HCT116 (cell line): ENCODE data around the gene ZYG11B. TPM values are rescaled to one million over a fixed set of nuclear protein-coding genes. Genes with fewer than 3 reads are reported as not detected.

ENCODE experiments used
- ATAC-seq: fragments of 200-7000 bp; cut with Tn5 transposase; 2 replicates; pipeline ENCODE4 v1.9.1; 2020; ENCODE audit warnings: mild to moderate bottlenecking, moderate library complexity
- BruUV-seq: library from RNA; stranded (reverse); fragments of 400-500 nt; replicated peaks from 2 replicates; lab custom pipeline; 2021; lab: Mats Ljungman, UMichigan
- CTCF ChIA-PET: fragments of 300-600 bp; sonication (Branson Sonifier 250); formaldehyde crosslinking; loops from one replicate; lab custom pipeline; 2021; ENCODE audit warnings: antibody characterized with exemption; lab: Charles Lee
- POLR2A ChIA-PET: fragments of 300-600, 350-600 bp; sonication (Branson Sonifier 250); formaldehyde crosslinking; loops from one replicate; lab custom pipeline; 2021; ENCODE audit warnings: antibody characterized with exemption; lab: Charles Lee
- RAD21 ChIA-PET, 2 experiments: fragments of 300-600 bp; sonication (Branson Sonifier 250); formaldehyde crosslinking; loops; one replicate each; lab custom pipeline; 2023; ENCODE audit warnings: low total read pairs in 2 of 2; ENCODE audit not compliant: uncharacterized antibody in 2 of 2, unreplicated experiment in 2 of 2, low non-redundant PET in 1 of 2; lab: Charles Lee
- DNase-seq: peaks from one replicate; pipeline ENCODE4 v3.0.0-alpha.2; 2010; ENCODE audit warnings: low read depth, low spot score
- H2AFZ ChIP-seq: fragments of 200-600 bp; shearing (Covaris generic), sonication (generic); 2 replicates; pipeline ENCODE4 v1.6.1; 2017; ENCODE audit warnings: low read depth, mixed run types, mixed read lengths, antibody characterized with exemption, low read length; ENCODE audit not compliant: poor library complexity, severe bottlenecking
- H3K27ac ChIP-seq: 2 replicates; pipeline ENCODE4 v1.5.1; 2012; ENCODE audit warnings: low read depth, low read length
- H3K27me3 ChIP-seq: fragments of 200-600 bp; sonication (generic); 2 replicates; pipeline ENCODE4 v1.6.1; 2016; ENCODE audit warnings: mixed run types, low read length, mixed read lengths; ENCODE audit not compliant: insufficient read depth
- H3K36me3 ChIP-seq, 2 experiments: fragments of 200-500 bp in 1 of 2; fragments of 200-600 bp in 1 of 2; sonication (Bioruptor generic) in 1 of 2; sonication (generic) in 1 of 2; 2 replicates each; pipeline versions ENCODE4 v1.5.1 to v1.6.1; 2014 to 2016; ENCODE audit warnings: low read length in 2 of 2, inconsistent platforms in 1 of 2, mixed read lengths in 1 of 2, mixed run types in 1 of 2; ENCODE audit not compliant: insufficient read depth in 2 of 2, control insufficient read depth in 1 of 2
- H3K4me1 ChIP-seq, 2 experiments: fragments of 200-600 bp in 1 of 2; sonication (generic) in 1 of 2; 2 replicates each; pipeline versions ENCODE4 v1.5.1 to v1.6.1; 2012 to 2017; ENCODE audit warnings: low read length in 2 of 2, inconsistent platforms in 1 of 2, mild to moderate bottlenecking in 1 of 2, mixed read lengths in 1 of 2, mixed run types in 1 of 2, moderate library complexity in 1 of 2; ENCODE audit not compliant: insufficient read depth in 2 of 2, control insufficient read depth in 1 of 2
- H3K4me2 ChIP-seq: fragments of 200-600 bp; sonication (generic); 2 replicates; pipeline ENCODE4 v1.6.1; 2017; ENCODE audit warnings: mixed run types, low read length, mixed read lengths
- H3K4me3 ChIP-seq, 2 experiments: fragments of 200-600 bp in 1 of 2; sonication (generic) in 1 of 2; replicated peaks in 1 of 2; 2 replicates each; pipeline ENCODE4 v1.5.1; 2011 to 2016; ENCODE audit warnings: low read length in 2 of 2, control low read depth in 1 of 2, low read depth in 1 of 2, mild to moderate bottlenecking in 1 of 2, mixed read lengths in 1 of 2, mixed run types in 1 of 2
- H3K79me2 ChIP-seq: fragments of 200-600 bp; sonication (generic); 2 replicates; pipeline ENCODE4 v1.6.1; 2017; ENCODE audit warnings: mild to moderate bottlenecking, mixed run types, low read length, moderate library complexity, mixed read lengths; ENCODE audit not compliant: insufficient read depth
- H3K9ac ChIP-seq: fragments of 200-600 bp; sonication (generic); 2 replicates; pipeline ENCODE4 v1.6.1; 2016; ENCODE audit warnings: low read length, mixed read lengths
- H3K9me2 ChIP-seq: fragments of 200-600 bp; sonication (generic), shearing (Covaris generic); 2 replicates; pipeline ENCODE4 v1.6.1; 2017; ENCODE audit warnings: mixed run types, mild to moderate bottlenecking, moderate library complexity; ENCODE audit not compliant: insufficient read depth
- H3K9me3 ChIP-seq, 2 experiments: fragments of 200-500 bp in 1 of 2; fragments of 200-600 bp in 1 of 2; sonication (Bioruptor generic) in 1 of 2; sonication (generic) in 1 of 2; 2 replicates each; pipeline ENCODE4 v1.6.1; 2014 to 2017; ENCODE audit warnings: low read length in 2 of 2, mixed read lengths in 2 of 2, inconsistent platforms in 1 of 2, low read depth in 1 of 2, mild to moderate bottlenecking in 1 of 2, mixed run types in 1 of 2, moderate library complexity in 1 of 2; ENCODE audit not compliant: control insufficient read depth in 1 of 2, insufficient read depth in 1 of 2
- H4K20me1 ChIP-seq: fragments of 200-600 bp; sonication (generic), shearing (Covaris generic); 2 replicates; pipeline ENCODE4 v1.6.1; 2017; ENCODE audit warnings: mixed run types, mild to moderate bottlenecking, moderate library complexity; ENCODE audit not compliant: insufficient read depth
- CBX3 ChIP-seq: IDR thresholded peaks from 2 replicates; pipeline ENCODE4 v1.6.1; 2012; ENCODE audit warnings: low read depth
- CEBPB ChIP-seq: IDR thresholded peaks from 2 replicates; pipeline ENCODE4 v1.6.1; 2012; ENCODE audit warnings: low read depth
- EGR1 ChIP-seq: IDR thresholded peaks from 2 replicates; pipeline ENCODE4 v1.6.1; 2012; ENCODE audit warnings: low read depth
- ELF1 ChIP-seq: IDR thresholded peaks from 2 replicates; pipeline ENCODE4 v1.6.1; 2012; ENCODE audit warnings: low read depth, borderline replicate concordance
- EZH2 ChIP-seq: fragments of 200-600 bp; sonication (generic); IDR thresholded peaks from 2 replicates; pipeline ENCODE4 v1.6.1; 2017; ENCODE audit warnings: antibody characterized with exemption, mixed run types
- EZH2phosphoT487 ChIP-seq: fragments of 200-600 bp; IDR thresholded peaks from 2 replicates; pipeline ENCODE4 v1.6.1; 2018; ENCODE audit warnings: antibody characterized with exemption, borderline replicate concordance
- JUND ChIP-seq: IDR thresholded peaks from 2 replicates; pipeline ENCODE4 v1.6.1; 2012
- POLR2A ChIP-seq: IDR thresholded peaks from 2 replicates; pipeline ENCODE4 v1.7.0; 2011; ENCODE audit warnings: borderline replicate concordance; ENCODE audit not compliant: insufficient read depth, insufficient read length; ENCODE audit errors: extremely low read depth
- POLR2AphosphoS5 ChIP-seq: IDR thresholded peaks from 2 replicates; pipeline ENCODE4 v1.6.1; 2011; ENCODE audit warnings: mild to moderate bottlenecking, low read depth, low read length, moderate library complexity
- SIN3A ChIP-seq: IDR thresholded peaks from 2 replicates; pipeline ENCODE4 v1.6.1; 2012; ENCODE audit warnings: low read depth
- SP1 ChIP-seq: IDR thresholded peaks from 2 replicates; pipeline ENCODE4 v1.6.1; 2012; ENCODE audit warnings: low read depth
- SRF ChIP-seq: IDR thresholded peaks from 2 replicates; pipeline ENCODE4 v1.6.1; 2012; ENCODE audit warnings: low read depth
- TCF7L2 ChIP-seq: IDR thresholded peaks from 2 replicates; pipeline ENCODE4 v1.7.0; 2011; ENCODE audit warnings: borderline replicate concordance, inconsistent platforms; ENCODE audit not compliant: insufficient read depth, insufficient read length; ENCODE audit errors: extremely low read depth
- YY1 ChIP-seq: IDR thresholded peaks from 2 replicates; pipeline ENCODE4 v1.6.1; 2011; ENCODE audit warnings: low read length, low read depth, moderate library complexity, mild to moderate bottlenecking; ENCODE audit not compliant: insufficient replicate concordance; ENCODE audit errors: extremely low read depth
- ZFX ChIP-seq: fragments of 450-650 bp; IDR thresholded peaks from 2 replicates; pipeline ENCODE4 v1.6.1; 2017
- ZNF274 ChIP-seq: fragments of 200-500 bp; sonication (Bioruptor generic); IDR thresholded peaks from 2 replicates; pipeline ENCODE4 v1.6.1; 2014; ENCODE audit warnings: mild to moderate bottlenecking, low read depth, low read length, inconsistent platforms
- intact Hi-C: fragments of 100-400 bp; cut with micrococcal nuclease; formaldehyde crosslinking; loops from 2 replicates; pipeline ENCODE4 v1.10.0; 2022
- total RNA-seq: library from RNA; stranded (reverse); gene quantifications from one replicate; pipeline ENCODE4 v1.2.1, GENCODE V29; 2021; ENCODE audit not compliant: unreplicated experiment
- TF ChIP-seq, protein P1 (sequence below): IDR thresholded peaks from 2 replicates; pipeline ENCODE4 v1.6.1; 2012
- TF ChIP-seq, protein P2 (sequence below): IDR thresholded peaks from 2 replicates; pipeline ENCODE4 v1.6.1; 2012; ENCODE audit warnings: low read depth
- TF ChIP-seq, protein P3 (sequence below): IDR thresholded peaks from 2 replicates; pipeline ENCODE4 v1.6.1; 2011; ENCODE audit warnings: mild to moderate bottlenecking, low read length, moderate library complexity; ENCODE audit not compliant: insufficient replicate concordance; ENCODE audit errors: extremely low read depth
- TF ChIP-seq, protein P4 (sequence below), 3 experiments: fragments of 200-600 bp in 1 of 3; sonication (generic) in 1 of 3; IDR thresholded peaks in 2 of 3; conservative IDR thresholded peaks in 1 of 3; 2 replicates each; pipeline ENCODE4 v1.5.1; 2012 to 2017; ENCODE audit warnings: low read depth in 2 of 3, low read length in 2 of 3, antibody characterized with exemption in 1 of 3, borderline replicate concordance in 1 of 3, control low read depth in 1 of 3, mild to moderate bottlenecking in 1 of 3, mixed read lengths in 1 of 3, mixed run types in 1 of 3, moderate library complexity in 1 of 3; ENCODE audit not compliant: insufficient read depth in 1 of 3

The ZYG11B gene
- total RNA-seq, 1 experiment from 2014 or later = 20.7 TPM

DNA sequence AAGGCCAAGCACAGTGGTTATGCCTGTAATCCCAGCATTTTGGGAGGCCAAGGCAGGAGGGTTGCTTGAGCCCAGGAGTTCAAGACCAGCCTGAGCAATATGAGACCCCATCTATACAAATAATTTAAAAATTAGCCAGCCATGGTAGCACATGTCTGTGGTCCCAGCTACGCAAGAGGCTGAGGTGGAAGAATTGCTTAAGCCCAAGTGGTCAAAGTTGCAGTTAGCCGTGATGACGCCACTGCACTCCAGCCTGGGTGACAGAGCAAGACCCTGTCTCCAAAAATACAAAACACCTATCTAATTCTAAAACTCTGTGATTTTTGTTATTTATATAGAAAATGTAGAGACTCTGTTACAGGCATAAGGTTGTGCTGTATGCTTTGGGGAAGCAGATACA lies 72.1 kb downstream of the ZYG11B start:
- ATAC-seq = no peak
- Histone ChIP-seq H3K9ac (no peak overlapping the region), H3K27ac (no peak overlapping the region), H3K79me2 (no peaks in the 10 kb centered on the region), H3K9me3 (no peaks in the 10 kb centered on the region), H3K27me3 (no peaks in the 10 kb centered on the region), H4K20me1 (no peaks in the 10 kb centered on the region; the same call in 1 of the 2 replicates), H3K36me3 (peaks cover 0 to 2% of the 10 kb centered on the region in 2 experiments; a peak in 1 of 4 replicates), H3K9me2 (no peaks in the 10 kb centered on the region), H2AFZ (no peak overlapping the region), H3K4me2 (no peak overlapping the region), H3K4me1 (no peaks in the 10 kb centered on the region), H3K4me3 (no peak overlapping the region)
- BruUV-seq = no TSS peak
- TF ChIP-seq CBX3 (no peak), ZFX (no peak), ELF1 (no peak), EZH2 (no peak), ZNF274 (no peak), TCF7L2 (no peak), EZH2phosphoT487 (no peak), JUND (no peak), SP1 (no peak), SRF (no peak), SIN3A (no peak), EGR1 (no peak), YY1 (no peak), CEBPB (no peak), POLR2A (no peak), POLR2AphosphoS5 (no peak)
- TF ChIP-seq, protein P1, sequence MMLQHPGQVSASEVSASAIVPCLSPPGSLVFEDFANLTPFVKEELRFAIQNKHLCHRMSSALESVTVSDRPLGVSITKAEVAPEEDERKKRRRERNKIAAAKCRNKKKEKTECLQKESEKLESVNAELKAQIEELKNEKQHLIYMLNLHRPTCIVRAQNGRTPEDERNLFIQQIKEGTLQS = no peak
- TF ChIP-seq, protein P2, sequence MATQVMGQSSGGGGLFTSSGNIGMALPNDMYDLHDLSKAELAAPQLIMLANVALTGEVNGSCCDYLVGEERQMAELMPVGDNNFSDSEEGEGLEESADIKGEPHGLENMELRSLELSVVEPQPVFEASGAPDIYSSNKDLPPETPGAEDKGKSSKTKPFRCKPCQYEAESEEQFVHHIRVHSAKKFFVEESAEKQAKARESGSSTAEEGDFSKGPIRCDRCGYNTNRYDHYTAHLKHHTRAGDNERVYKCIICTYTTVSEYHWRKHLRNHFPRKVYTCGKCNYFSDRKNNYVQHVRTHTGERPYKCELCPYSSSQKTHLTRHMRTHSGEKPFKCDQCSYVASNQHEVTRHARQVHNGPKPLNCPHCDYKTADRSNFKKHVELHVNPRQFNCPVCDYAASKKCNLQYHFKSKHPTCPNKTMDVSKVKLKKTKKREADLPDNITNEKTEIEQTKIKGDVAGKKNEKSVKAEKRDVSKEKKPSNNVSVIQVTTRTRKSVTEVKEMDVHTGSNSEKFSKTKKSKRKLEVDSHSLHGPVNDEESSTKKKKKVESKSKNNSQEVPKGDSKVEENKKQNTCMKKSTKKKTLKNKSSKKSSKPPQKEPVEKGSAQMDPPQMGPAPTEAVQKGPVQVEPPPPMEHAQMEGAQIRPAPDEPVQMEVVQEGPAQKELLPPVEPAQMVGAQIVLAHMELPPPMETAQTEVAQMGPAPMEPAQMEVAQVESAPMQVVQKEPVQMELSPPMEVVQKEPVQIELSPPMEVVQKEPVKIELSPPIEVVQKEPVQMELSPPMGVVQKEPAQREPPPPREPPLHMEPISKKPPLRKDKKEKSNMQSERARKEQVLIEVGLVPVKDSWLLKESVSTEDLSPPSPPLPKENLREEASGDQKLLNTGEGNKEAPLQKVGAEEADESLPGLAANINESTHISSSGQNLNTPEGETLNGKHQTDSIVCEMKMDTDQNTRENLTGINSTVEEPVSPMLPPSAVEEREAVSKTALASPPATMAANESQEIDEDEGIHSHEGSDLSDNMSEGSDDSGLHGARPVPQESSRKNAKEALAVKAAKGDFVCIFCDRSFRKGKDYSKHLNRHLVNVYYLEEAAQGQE = no peak
- TF ChIP-seq, protein P3, sequence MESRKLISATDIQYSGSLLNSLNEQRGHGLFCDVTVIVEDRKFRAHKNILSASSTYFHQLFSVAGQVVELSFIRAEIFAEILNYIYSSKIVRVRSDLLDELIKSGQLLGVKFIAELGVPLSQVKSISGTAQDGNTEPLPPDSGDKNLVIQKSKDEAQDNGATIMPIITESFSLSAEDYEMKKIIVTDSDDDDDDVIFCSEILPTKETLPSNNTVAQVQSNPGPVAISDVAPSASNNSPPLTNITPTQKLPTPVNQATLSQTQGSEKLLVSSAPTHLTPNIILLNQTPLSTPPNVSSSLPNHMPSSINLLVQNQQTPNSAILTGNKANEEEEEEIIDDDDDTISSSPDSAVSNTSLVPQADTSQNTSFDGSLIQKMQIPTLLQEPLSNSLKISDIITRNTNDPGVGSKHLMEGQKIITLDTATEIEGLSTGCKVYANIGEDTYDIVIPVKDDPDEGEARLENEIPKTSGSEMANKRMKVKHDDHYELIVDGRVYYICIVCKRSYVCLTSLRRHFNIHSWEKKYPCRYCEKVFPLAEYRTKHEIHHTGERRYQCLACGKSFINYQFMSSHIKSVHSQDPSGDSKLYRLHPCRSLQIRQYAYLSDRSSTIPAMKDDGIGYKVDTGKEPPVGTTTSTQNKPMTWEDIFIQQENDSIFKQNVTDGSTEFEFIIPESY = no peak
- TF ChIP-seq, protein P4, sequence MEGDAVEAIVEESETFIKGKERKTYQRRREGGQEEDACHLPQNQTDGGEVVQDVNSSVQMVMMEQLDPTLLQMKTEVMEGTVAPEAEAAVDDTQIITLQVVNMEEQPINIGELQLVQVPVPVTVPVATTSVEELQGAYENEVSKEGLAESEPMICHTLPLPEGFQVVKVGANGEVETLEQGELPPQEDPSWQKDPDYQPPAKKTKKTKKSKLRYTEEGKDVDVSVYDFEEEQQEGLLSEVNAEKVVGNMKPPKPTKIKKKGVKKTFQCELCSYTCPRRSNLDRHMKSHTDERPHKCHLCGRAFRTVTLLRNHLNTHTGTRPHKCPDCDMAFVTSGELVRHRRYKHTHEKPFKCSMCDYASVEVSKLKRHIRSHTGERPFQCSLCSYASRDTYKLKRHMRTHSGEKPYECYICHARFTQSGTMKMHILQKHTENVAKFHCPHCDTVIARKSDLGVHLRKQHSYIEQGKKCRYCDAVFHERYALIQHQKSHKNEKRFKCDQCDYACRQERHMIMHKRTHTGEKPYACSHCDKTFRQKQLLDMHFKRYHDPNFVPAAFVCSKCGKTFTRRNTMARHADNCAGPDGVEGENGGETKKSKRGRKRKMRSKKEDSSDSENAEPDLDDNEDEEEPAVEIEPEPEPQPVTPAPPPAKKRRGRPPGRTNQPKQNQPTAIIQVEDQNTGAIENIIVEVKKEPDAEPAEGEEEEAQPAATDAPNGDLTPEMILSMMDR (IDR thresholded peaks at IDR 0.05 in 2 of 3, conservative IDR thresholded peaks at IDR 0.05 in 1 of 3; ENCODE audit: borderline replicate concordance in 1 of 3, insufficient read depth in 1 of 3, low read depth in 2 of 3, low read length in 2 of 3) = no peak
- no peak for DNase-seq
- ChIA-PET CTCF (no interaction called here), RAD21 (no interaction called here), POLR2A (no interaction called here)
- intact Hi-C loops = no loop called here
